GM21423 (cell line): Measurements from ENCODE around the gene IL27RA.
A peak's percentile ranks its signal among the peaks of the same experiment; 100 is the strongest.
"Not testable (repeated sequence)": the region's sequence is repeated elsewhere in the genome, so short reads cannot be mapped to it uniquely, and the experiment has no call there.

Experiments
- ATAC-seq: cut with Tn5 transposase; IDR thresholded peaks from one replicate; pipeline ENCODE4 v1.9.1; 2021; ENCODE audit warnings: mild to moderate bottlenecking, moderate library complexity; ENCODE audit not compliant: unreplicated experiment

IL27RA gene

GRCh38 chr19:13998426-13998825 lies 33.1 kb upstream of the IL27RA start:
- ATAC-seq = no peak

- ATAC-seq = no peak
Observed at GRCh38 chr19:13999085-13999484, 32.5 kb upstream of the IL27RA start.

- ATAC-seq = no peak
Observed at GRCh38 chr19:14000691-14001375, 30.7 kb upstream of the IL27RA start.

- no peak for ATAC-seq
Observed at GRCh38 chr19:14002571-14003250, 28.9 kb upstream of the IL27RA start.

- ATAC-seq = no peak
Observed at GRCh38 chr19:14003251-14004055, 28.1 kb upstream of the IL27RA start.

GRCh38 chr19:14004619-14005348 lies 26.8 kb upstream of the IL27RA start:
- ATAC-seq = no peak

- ATAC-seq = peak; percentile 30
Observed at GRCh38 chr19:14005349-14006084, 26.0 kb upstream of the IL27RA start.

- ATAC-seq = peak; percentile 67
Observed at GRCh38 chr19:14006085-14006765, 25.3 kb upstream of the IL27RA start, which contains the start of gene RFX1. RFX1 (minus strand) TSS chr19:14006320; CDS start chr19:13993843, 12,477 bp downstream.

- peak; percentile 33 for ATAC-seq
Observed at GRCh38 chr19:14006766-14007562, 24.6 kb upstream of the IL27RA start.

GRCh38 chr19:14012378-14012915 lies 19.1 kb upstream of the IL27RA start:
- ATAC-seq = no peak

- peak; percentile 77 for ATAC-seq
Observed at GRCh38 chr19:14015524-14016035, 16.0 kb upstream of the IL27RA start.

- ATAC-seq = no peak
Observed at GRCh38 chr19:14019100-14019499, 12.5 kb upstream of the IL27RA start.

GRCh38 chr19:14019739-14020138 lies 11.8 kb upstream of the IL27RA start:
- not testable (repeated sequence) for ATAC-seq

GRCh38 chr19:14021474-14021873 lies 10.1 kb upstream of the IL27RA start:
- ATAC-seq = no peak

GRCh38 chr19:14022469-14022868 lies 9.1 kb upstream of the IL27RA start:
- no peak for ATAC-seq

GRCh38 chr19:14023404-14024235 lies 7.9 kb upstream of the IL27RA start:
- ATAC-seq = no peak

GRCh38 chr19:14026652-14027192 lies 4.8 kb upstream of the IL27RA start:
- not testable (repeated sequence) for ATAC-seq
